GM12864 (cell line): ENCODE measurements around the gene AKAIN1.

Experiments used
- DNase-seq: peaks from one replicate; pipeline ENCODE4 v3.0.0-alpha.2; 2011; ENCODE audit warnings: low read depth
- H3K4me3 ChIP-seq: 2 replicates; pipeline ENCODE4 v1.5.1; 2011; ENCODE audit warnings: mild to moderate bottlenecking, low read depth, low read length, control low read depth
- CTCF ChIP-seq: IDR thresholded peaks from 2 replicates; pipeline ENCODE4 v1.5.1; 2011; ENCODE audit warnings: low read depth, mild to moderate bottlenecking, moderate library complexity, low read length, control low read depth, inconsistent platforms; ENCODE audit errors: missing control alignments

AKAIN1 gene

GRCh38 chr18:5103693-5104092 lies 93.4 kb downstream of the AKAIN1 start:
- no peak overlapping the region for H3K4me3 ChIP-seq
- DNase-seq, result no peak
- no peak for TF ChIP-seq CTCF

- no peak overlapping the region for H3K4me3 ChIP-seq
- no peak for DNase-seq
- no peak for TF ChIP-seq CTCF
These were observed 93.8 kb downstream of the AKAIN1 start for GRCh38 chr18:5103286-5103685.

GRCh38 chr18:5097116-5097703 lies 99.8 kb downstream of the AKAIN1 start:
- no peak for TF ChIP-seq CTCF
- no peak for DNase-seq
- no peak overlapping the region for H3K4me3 ChIP-seq

- H3K4me3 ChIP-seq, result no peak overlapping the region
- no peak for TF ChIP-seq CTCF
- DNase-seq, result no peak
These were observed 101.8 kb downstream of the AKAIN1 start for GRCh38 chr18:5095239-5095638.

GRCh38 chr18:5093902-5094301 lies 103.2 kb downstream of the AKAIN1 start:
- no peak for DNase-seq
- no peak for TF ChIP-seq CTCF
- no peak overlapping the region for H3K4me3 ChIP-seq
